Fibroblast of lung (primary cell): Measurements from ENCODE around the gene KNOP1.

ENCODE experiments used
- EZH2 ChIP-seq: IDR thresholded peaks from 2 replicates; pipeline ENCODE4 v1.5.1; 2012; ENCODE audit warnings: low read length, control low read depth, mild to moderate bottlenecking; ENCODE audit errors: missing control alignments
- TF ChIP-seq, protein P1 (sequence below), 2 donors: IDR thresholded peaks in 1 of 2; conservative IDR thresholded peaks in 1 of 2; 1 replicate in 1 of 2; 2 replicates in 1 of 2; pipeline ENCODE4 v1.5.1; 2011 to 2012; ENCODE audit warnings: low read length in 2 of 2, control low read depth in 1 of 2, inconsistent platforms in 1 of 2, low read depth in 1 of 2, mild to moderate bottlenecking in 1 of 2

DNA sequence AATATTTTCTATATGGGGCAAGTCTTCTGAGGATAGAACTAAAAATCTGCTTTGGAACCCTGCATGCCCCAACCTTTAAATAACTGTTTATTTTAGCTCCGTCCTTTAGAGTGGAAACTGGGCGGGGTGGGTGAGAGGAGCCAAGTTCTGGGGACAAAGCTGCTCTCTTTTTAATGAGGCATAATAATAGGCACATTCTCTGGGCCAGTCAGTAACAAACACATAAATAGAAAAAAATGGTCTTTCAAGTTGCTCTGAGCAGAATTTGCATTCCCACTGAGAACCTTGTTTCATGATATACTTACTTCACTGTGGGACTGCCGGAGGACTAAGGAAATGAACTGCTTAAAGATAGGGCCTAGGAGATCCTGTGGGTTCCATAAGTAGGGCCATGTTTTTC lies 51.5 kb downstream of the KNOP1 start:
- TF ChIP-seq, protein P1, sequence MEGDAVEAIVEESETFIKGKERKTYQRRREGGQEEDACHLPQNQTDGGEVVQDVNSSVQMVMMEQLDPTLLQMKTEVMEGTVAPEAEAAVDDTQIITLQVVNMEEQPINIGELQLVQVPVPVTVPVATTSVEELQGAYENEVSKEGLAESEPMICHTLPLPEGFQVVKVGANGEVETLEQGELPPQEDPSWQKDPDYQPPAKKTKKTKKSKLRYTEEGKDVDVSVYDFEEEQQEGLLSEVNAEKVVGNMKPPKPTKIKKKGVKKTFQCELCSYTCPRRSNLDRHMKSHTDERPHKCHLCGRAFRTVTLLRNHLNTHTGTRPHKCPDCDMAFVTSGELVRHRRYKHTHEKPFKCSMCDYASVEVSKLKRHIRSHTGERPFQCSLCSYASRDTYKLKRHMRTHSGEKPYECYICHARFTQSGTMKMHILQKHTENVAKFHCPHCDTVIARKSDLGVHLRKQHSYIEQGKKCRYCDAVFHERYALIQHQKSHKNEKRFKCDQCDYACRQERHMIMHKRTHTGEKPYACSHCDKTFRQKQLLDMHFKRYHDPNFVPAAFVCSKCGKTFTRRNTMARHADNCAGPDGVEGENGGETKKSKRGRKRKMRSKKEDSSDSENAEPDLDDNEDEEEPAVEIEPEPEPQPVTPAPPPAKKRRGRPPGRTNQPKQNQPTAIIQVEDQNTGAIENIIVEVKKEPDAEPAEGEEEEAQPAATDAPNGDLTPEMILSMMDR (conservative IDR thresholded peaks at IDR 0.05 in 1 of 2, IDR thresholded peaks at IDR 0.05 in 1 of 2; ENCODE audit: low read depth in 1 of 2, low read length in 2 of 2): no peak
- TF ChIP-seq EZH2: no peak
